ENCODE measurements around the gene ACKR3. TPM values are rescaled to one million over a fixed set of nuclear protein-coding genes. Genes with fewer than 3 reads are reported as not detected.

Gene ACKR3
- total RNA-seq, 4 donors from 2014 or later, result 24.9 to 52.9 (median 51.0) TPM

DNA sequence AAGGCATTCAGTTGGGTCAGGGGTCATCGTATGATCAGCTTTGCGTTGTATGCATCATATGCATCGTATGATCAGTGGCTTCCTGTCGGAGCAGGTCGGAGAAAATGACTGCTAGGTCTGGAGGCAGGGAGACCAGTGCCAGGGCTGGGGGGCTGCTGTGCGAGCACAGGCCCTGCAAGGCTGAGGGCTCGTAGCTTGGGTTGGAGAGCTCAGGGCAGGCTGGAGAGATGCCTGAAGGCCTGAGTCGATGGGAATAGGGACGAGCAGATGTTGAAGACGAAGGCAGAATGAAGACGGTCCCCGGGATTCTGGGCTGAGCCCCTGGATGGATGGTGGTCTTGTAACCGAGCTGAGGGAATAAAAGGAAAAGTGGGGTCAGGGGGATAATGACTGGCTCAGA lies 25.3 kb upstream of the ACKR3 start:
- no peak for DNase-seq (ENCODE audit: extremely low spot score)
- peaks cover 0 to 8% (median 2%) of the 10 kb centered on the region in 4 donors for H3K9me3 ChIP-seq
- H3K36me3 ChIP-seq, result no peaks in the 10 kb centered on the region
- TF ChIP-seq CTCF (IDR thresholded peaks at IDR 0.05) (no peak), POLR2A (IDR thresholded peaks at IDR 0.05; ENCODE audit: low read depth) (no peak), EP300 (IDR thresholded peaks at IDR 0.05) (no peak), POLR2AphosphoS5 (IDR thresholded peaks at IDR 0.05) (no peak)
- intact Hi-C loops (cut with DNase I), result no loop called here
- no peaks in the 10 kb centered on the region for H3K27me3 ChIP-seq
- H3K27ac ChIP-seq (replicated peaks in 1 of 4), result no peak overlapping the region
- WGBS, result 95% methylated on average over 13 of the region's 13 CpGs
- no peaks in the 10 kb centered on the region for H3K4me1 ChIP-seq
- no peak overlapping the region for H3K4me3 ChIP-seq

DNA sequence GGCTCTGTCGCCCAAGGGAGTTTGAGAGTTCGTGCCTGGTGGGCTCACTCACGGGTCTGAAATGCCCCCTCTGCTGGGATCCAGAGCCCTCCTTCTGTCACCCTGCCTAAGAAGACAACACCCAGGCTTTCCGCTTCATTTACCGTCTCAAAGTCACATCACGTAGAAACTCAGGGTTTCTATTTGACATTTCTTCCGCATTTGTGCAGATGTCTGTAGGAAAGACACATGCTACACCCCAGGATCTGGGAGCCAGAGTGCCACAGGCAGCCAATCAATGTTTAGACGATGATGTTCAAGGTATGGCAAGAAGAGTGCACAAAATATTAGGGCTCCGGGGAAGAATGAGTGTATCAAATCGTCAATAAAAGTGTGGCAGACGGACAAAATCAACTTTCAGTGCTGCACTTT lies 24.4 kb upstream of the ACKR3 start:
- 85% methylated on average over 8 of the region's 11 CpGs for WGBS
- Histone ChIP-seq H3K9me3 (peaks cover 0 to 8% (median 2%) of the 10 kb centered on the region in 4 donors), H3K4me1 (no peaks in the 10 kb centered on the region), H3K36me3 (no peaks in the 10 kb centered on the region), H3K27ac (replicated peaks in 1 of 4) (no peak overlapping the region), H3K4me3 (no peak overlapping the region), H3K27me3 (no peaks in the 10 kb centered on the region)
- TF ChIP-seq POLR2AphosphoS5 (IDR thresholded peaks at IDR 0.05), result no peak
- no peak for TF ChIP-seq CTCF (IDR thresholded peaks at IDR 0.05)
- TF ChIP-seq EP300 (IDR thresholded peaks at IDR 0.05), result no peak
- TF ChIP-seq POLR2A (IDR thresholded peaks at IDR 0.05; ENCODE audit: low read depth), result no peak
- intact Hi-C loops (cut with DNase I), result no loop called here
- no peak for DNase-seq (ENCODE audit: extremely low spot score)

GRCh38 chr2:236545814-236546480 lies 23.7 kb upstream of the ACKR3 start:
- DNase-seq (ENCODE audit: extremely low spot score), result no peak
- Histone ChIP-seq H3K4me1 (no peaks in the 10 kb centered on the region), H3K27ac (replicated peaks in 1 of 4) (no peak overlapping the region), H3K9me3 (peaks cover 0 to 8% (median 2%) of the 10 kb centered on the region in 4 donors), H3K4me3 (no peak overlapping the region), H3K36me3 (no peaks in the 10 kb centered on the region), H3K27me3 (no peaks in the 10 kb centered on the region)
- WGBS, result 54% methylated on average over 13 of the region's 13 CpGs
- intact Hi-C loops (cut with DNase I), result no loop called here
- TF ChIP-seq POLR2AphosphoS5 (IDR thresholded peaks at IDR 0.05) (no peak), EP300 (IDR thresholded peaks at IDR 0.05) (no peak), CTCF (IDR thresholded peaks at IDR 0.05) (no peak), POLR2A (IDR thresholded peaks at IDR 0.05; ENCODE audit: low read depth) (no peak)

DNA sequence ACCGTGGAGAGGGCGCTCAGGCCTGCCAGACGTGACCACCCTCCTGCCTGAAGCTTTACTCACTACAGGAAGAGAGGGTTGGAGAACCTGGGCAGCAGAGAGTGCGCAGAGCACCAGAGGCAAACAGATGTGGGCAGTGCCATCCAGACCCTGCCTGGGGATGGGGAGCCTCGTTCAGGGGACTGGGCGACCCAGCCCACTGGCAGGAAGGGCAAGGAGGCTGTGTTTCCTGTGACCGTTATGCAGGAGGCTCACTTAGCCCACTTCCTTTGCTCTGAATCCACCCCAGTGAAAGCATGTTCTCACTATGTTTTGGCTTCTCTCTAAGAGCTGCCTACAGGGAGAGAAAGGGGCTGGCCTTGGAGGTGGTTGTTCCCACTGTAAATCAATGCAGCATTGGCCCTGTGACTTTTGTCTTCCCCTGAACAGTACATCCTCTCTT lies 23.0 kb upstream of the ACKR3 start:
- H3K36me3 ChIP-seq, result no peaks in the 10 kb centered on the region
- intact Hi-C loops (cut with DNase I), result no loop called here
- H3K4me3 ChIP-seq, result no peak overlapping the region
- H3K9me3 ChIP-seq, result peaks cover 0 to 8% (median 2%) of the 10 kb centered on the region in 4 donors
- H3K4me1 ChIP-seq, result no peaks in the 10 kb centered on the region
- TF ChIP-seq CTCF (IDR thresholded peaks at IDR 0.05) (no peak), POLR2A (IDR thresholded peaks at IDR 0.05; ENCODE audit: low read depth) (no peak), EP300 (IDR thresholded peaks at IDR 0.05) (no peak), POLR2AphosphoS5 (IDR thresholded peaks at IDR 0.05) (no peak)
- no peak for DNase-seq (ENCODE audit: extremely low spot score)
- no peak overlapping the region for H3K27ac ChIP-seq (replicated peaks in 1 of 4)
- WGBS, result 82% methylated on average over 7 of the region's 7 CpGs
- H3K27me3 ChIP-seq, result no peaks in the 10 kb centered on the region

DNA sequence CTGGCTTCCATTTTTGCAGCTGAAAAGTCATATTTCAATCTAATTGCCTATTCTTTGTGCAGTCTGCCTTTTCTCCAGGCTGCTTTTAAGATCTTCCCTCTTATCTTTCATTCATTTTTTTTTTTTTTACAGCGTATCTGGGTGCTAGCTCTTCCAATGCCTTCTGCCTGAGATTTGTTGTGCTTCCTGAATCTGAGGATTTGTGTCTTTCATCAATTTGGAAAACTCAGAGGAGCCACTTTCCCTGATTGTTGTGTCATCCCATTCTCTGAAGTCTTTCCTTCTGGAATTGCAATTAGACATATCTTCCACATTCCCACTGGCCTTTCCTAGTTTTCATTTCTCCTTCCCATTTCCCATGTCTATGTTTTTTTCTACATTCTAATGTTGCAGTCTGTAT lies 21.9 kb upstream of the ACKR3 start:
- Histone ChIP-seq H3K27ac (replicated peaks in 1 of 4) (no peak overlapping the region), H3K9me3 (peaks cover 0 to 8% (median 2%) of the 10 kb centered on the region in 4 donors), H3K4me1 (no peaks in the 10 kb centered on the region), H3K36me3 (no peaks in the 10 kb centered on the region), H3K4me3 (no peak overlapping the region), H3K27me3 (no peaks in the 10 kb centered on the region)
- intact Hi-C loops (cut with DNase I), result no loop called here
- WGBS, result 89% methylated on average over 1 of the region's 1 CpG
- no peak for DNase-seq (ENCODE audit: extremely low spot score)
- TF ChIP-seq POLR2A (IDR thresholded peaks at IDR 0.05; ENCODE audit: low read depth) (no peak), POLR2AphosphoS5 (IDR thresholded peaks at IDR 0.05) (no peak), EP300 (IDR thresholded peaks at IDR 0.05) (no peak), CTCF (IDR thresholded peaks at IDR 0.05) (no peak)
